HL-60 (cell line): ENCODE results near the gene MLF2.

Experiments used
- DNase-seq, 2 experiments: peaks; one replicate each; pipeline ENCODE4 v3.0.0-alpha.2; 2010 to 2020; ENCODE audit warnings: low read depth in 1 of 2, low spot score in 1 of 2
- H3K27ac ChIP-seq: fragments of 250-450 bp; sonication (Bioruptor Pico); replicated peaks from 2 replicates; pipeline ENCODE4 v1.5.1; 2020; ENCODE audit warnings: mild to moderate bottlenecking, moderate library complexity
- H3K27me3 ChIP-seq: fragments of 250-450 bp; sonication (Bioruptor Pico); 2 replicates; pipeline ENCODE4 v1.5.1; 2021; ENCODE audit warnings: mild to moderate bottlenecking, moderate library complexity; ENCODE audit not compliant: insufficient read depth, poor library complexity, severe bottlenecking
- H3K4me3 ChIP-seq: replicated peaks from 2 replicates; pipeline ENCODE4 v1.5.1; 2011; ENCODE audit warnings: mild to moderate bottlenecking, control low read depth, low read length; ENCODE audit not compliant: insufficient read depth
- GABPA ChIP-seq: IDR thresholded peaks from 2 replicates; pipeline ENCODE4 v1.6.1; 2012; ENCODE audit warnings: low read depth
- POLR2AphosphoS5 ChIP-seq: IDR thresholded peaks from 2 replicates; pipeline ENCODE4 v1.6.1; 2012; ENCODE audit warnings: low read depth
- REST ChIP-seq: IDR thresholded peaks from 2 replicates; pipeline ENCODE4 v1.6.1; 2012; ENCODE audit warnings: low read depth; ENCODE audit not compliant: insufficient replicate concordance
- SPI1 ChIP-seq: IDR thresholded peaks from 2 replicates; pipeline ENCODE4 v1.6.1; 2012; ENCODE audit warnings: low read depth, mild to moderate bottlenecking, borderline replicate concordance
- TF ChIP-seq, protein P1 (sequence below): IDR thresholded peaks from one replicate; pipeline ENCODE4 v1.5.1; 2011; ENCODE audit warnings: low read length, control low read depth, inconsistent platforms; ENCODE audit not compliant: insufficient read depth

MLF2 gene

GRCh38 chr12:6779708-6780432, 26.9 kb upstream of the MLF2 start:
- H3K27ac ChIP-seq, result no peak overlapping the region
- no peak overlapping the region for H3K4me3 ChIP-seq
- peak in 1 of 2 experiments; percentile 48 for DNase-seq
- H3K27me3 ChIP-seq, result peaks cover 10% of the 10 kb centered on the region
- TF ChIP-seq, protein P1, sequence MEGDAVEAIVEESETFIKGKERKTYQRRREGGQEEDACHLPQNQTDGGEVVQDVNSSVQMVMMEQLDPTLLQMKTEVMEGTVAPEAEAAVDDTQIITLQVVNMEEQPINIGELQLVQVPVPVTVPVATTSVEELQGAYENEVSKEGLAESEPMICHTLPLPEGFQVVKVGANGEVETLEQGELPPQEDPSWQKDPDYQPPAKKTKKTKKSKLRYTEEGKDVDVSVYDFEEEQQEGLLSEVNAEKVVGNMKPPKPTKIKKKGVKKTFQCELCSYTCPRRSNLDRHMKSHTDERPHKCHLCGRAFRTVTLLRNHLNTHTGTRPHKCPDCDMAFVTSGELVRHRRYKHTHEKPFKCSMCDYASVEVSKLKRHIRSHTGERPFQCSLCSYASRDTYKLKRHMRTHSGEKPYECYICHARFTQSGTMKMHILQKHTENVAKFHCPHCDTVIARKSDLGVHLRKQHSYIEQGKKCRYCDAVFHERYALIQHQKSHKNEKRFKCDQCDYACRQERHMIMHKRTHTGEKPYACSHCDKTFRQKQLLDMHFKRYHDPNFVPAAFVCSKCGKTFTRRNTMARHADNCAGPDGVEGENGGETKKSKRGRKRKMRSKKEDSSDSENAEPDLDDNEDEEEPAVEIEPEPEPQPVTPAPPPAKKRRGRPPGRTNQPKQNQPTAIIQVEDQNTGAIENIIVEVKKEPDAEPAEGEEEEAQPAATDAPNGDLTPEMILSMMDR, result no peak
- TF ChIP-seq POLR2AphosphoS5 (no peak), REST (no peak), GABPA (no peak), SPI1 (no peak)

- TF ChIP-seq POLR2AphosphoS5, result peak; percentile 47
- TF ChIP-seq, protein P1, result peak; percentile 88
- TF ChIP-seq SPI1, result 0 out of 2 replicates have a peak, but pooled peaks have one; percentile 18
- peak; percentile 51 for TF ChIP-seq REST
- no peak for TF ChIP-seq GABPA
- H3K4me3 ChIP-seq, result peak overlapping the region; percentile 43
- H3K27ac ChIP-seq, result peak overlapping the region; percentile 36
- H3K27me3 ChIP-seq, result peaks cover 19% of the 10 kb centered on the region
- peak; percentile 93 for DNase-seq
These were observed 25.9 kb upstream of the MLF2 start for GRCh38 chr12:6778574-6779550.

DNA sequence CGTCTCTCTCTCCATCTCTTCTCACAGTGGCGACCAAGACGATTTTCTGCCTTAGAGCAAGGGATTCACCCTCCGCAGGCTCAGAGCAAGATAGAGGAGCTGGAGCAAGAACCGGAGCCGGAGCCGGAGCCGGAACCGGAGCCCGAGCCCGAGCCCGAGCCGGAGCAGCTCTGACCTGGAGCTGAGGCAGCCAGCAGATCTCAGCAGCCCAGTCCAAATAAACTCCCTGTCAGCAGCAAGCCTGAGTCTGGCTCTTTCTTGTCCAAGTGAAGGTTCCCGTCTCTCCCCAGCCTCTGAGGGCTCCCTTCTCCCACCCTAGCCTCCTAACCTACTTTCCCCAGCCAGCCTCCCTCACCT, 25.3 kb upstream of the MLF2 start:
- TF ChIP-seq, protein P1, result no peak
- TF ChIP-seq SPI1 (no peak; the same call in 1 of the 2 replicates), REST (no peak), POLR2AphosphoS5 (no peak), GABPA (no peak)
- peak overlapping the region; percentile 36 for H3K27ac ChIP-seq
- H3K27me3 ChIP-seq, result peaks cover 20% of the 10 kb centered on the region
- DNase-seq, result no peak
- peak overlapping the region; percentile 43 for H3K4me3 ChIP-seq
